ENCODE measurements around the gene ATRN. TPM values are rescaled to one million over a fixed set of nuclear protein-coding genes. Genes with fewer than 3 reads are reported as not detected.
"Not testable (repeated sequence)": the region's sequence is repeated elsewhere in the genome, so short reads cannot be mapped to it uniquely, and the experiment has no call there.

Gene ATRN
- total and polyA plus RNA-seq, 4 donors, result 4.0 to 33.4 (median 16.4) TPM

- DNase-seq (no peak), ATAC-seq (ENCODE audit: low FRiP score) (no peak)
- Histone ChIP-seq H3K4me3 (ENCODE audit: low read length in 2 of 2) (no peak overlapping the region), H3K27me3 (ENCODE audit: control insufficient read depth in 1 of 2, insufficient read depth in 2 of 2, low read length in 1 of 2) (no peaks in the 10 kb centered on the region), H3K9me3 (ENCODE audit: control insufficient read depth, low read length) (no peaks in the 10 kb centered on the region), H3K4me1 (ENCODE audit: control insufficient read depth in 1 of 2, insufficient read depth in 2 of 2, low read length in 2 of 2) (peaks cover 3 to 8% of the 10 kb centered on the region in 2 donors), H3K36me3 (ENCODE audit: control insufficient read depth in 1 of 2, insufficient read depth in 2 of 2, low read length in 1 of 2) (no peaks in the 10 kb centered on the region), H3K27ac (ENCODE audit: low read depth in 1 of 2, low read length in 2 of 2) (no peak overlapping the region)
- intact Hi-C loops (cut with DNase I), result loop anchor here in 1 of 2 donors (5.0 kb wide), 1 partner anchor 66 kb away; the partner anchor contains the start of gene DNAAF9
- WGBS, 2 donors, result 94 to 96% methylated on average over 6 of the region's 6 CpGs
Observed at GRCh38 chr20:3473324-3473723, 2.5 kb downstream of the ATRN start.

- no peaks in the 10 kb centered on the region for H3K36me3 ChIP-seq (ENCODE audit: control insufficient read depth in 1 of 2, insufficient read depth in 2 of 2, low read length in 1 of 2)
- intact Hi-C loops (cut with DNase I), result loop anchor here in 1 of 2 donors (5.0 kb wide), 1 partner anchor 67 kb away; the partner anchor contains the start of gene DNAAF9
- WGBS, 2 donors, result 96 to 98% methylated on average over 1 of the region's 1 CpG
- peaks cover 3 to 8% of the 10 kb centered on the region in 2 donors for H3K4me1 ChIP-seq (ENCODE audit: control insufficient read depth in 1 of 2, insufficient read depth in 2 of 2, low read length in 2 of 2)
- no peaks in the 10 kb centered on the region for H3K9me3 ChIP-seq (ENCODE audit: control insufficient read depth, low read length)
- DNase-seq, result no peak
- no peak overlapping the region for H3K4me3 ChIP-seq (ENCODE audit: low read length in 2 of 2)
- H3K27ac ChIP-seq (ENCODE audit: low read depth in 1 of 2, low read length in 2 of 2), result no peak overlapping the region
- no peaks in the 10 kb centered on the region for H3K27me3 ChIP-seq (ENCODE audit: control insufficient read depth in 1 of 2, insufficient read depth in 2 of 2, low read length in 1 of 2)
- ATAC-seq (ENCODE audit: low FRiP score), result no peak
Observed at GRCh38 chr20:3473944-3474343, 3.1 kb downstream of the ATRN start.

- H3K4me3 ChIP-seq (ENCODE audit: low read length in 2 of 2); H3K4me1 ChIP-seq (ENCODE audit: control insufficient read depth in 1 of 2, insufficient read depth in 2 of 2, low read length in 2 of 2); DNase-seq; H3K9me3 ChIP-seq (ENCODE audit: control insufficient read depth, low read length); H3K27ac ChIP-seq (ENCODE audit: low read depth in 1 of 2, low read length in 2 of 2); H3K36me3 ChIP-seq (ENCODE audit: control insufficient read depth in 1 of 2, insufficient read depth in 2 of 2, low read length in 1 of 2); ATAC-seq (ENCODE audit: low FRiP score); intact Hi-C loops (cut with DNase I); H3K27me3 ChIP-seq (ENCODE audit: control insufficient read depth in 1 of 2, insufficient read depth in 2 of 2, low read length in 1 of 2): not testable (repeated sequence)
- 90 to 96% methylated on average over 1 of the region's 1 CpG for WGBS, 2 donors
Observed at GRCh38 chr20:3477003-3477860, 6.4 kb downstream of the ATRN start.

- DNase-seq (no peak), ATAC-seq (ENCODE audit: low FRiP score) (no peak)
- no peak overlapping the region for H3K4me3 ChIP-seq (ENCODE audit: low read length in 2 of 2)
- H3K27me3 ChIP-seq (ENCODE audit: control insufficient read depth in 1 of 2, insufficient read depth in 2 of 2, low read length in 1 of 2), result no peaks in the 10 kb centered on the region
- peaks cover 5 to 7% of the 10 kb centered on the region in 2 donors for H3K4me1 ChIP-seq (ENCODE audit: control insufficient read depth in 1 of 2, insufficient read depth in 2 of 2, low read length in 2 of 2)
- intact Hi-C loops (cut with DNase I), result no loop called here
- H3K27ac ChIP-seq (ENCODE audit: low read depth in 1 of 2, low read length in 2 of 2), result no peak overlapping the region
- no peaks in the 10 kb centered on the region for H3K9me3 ChIP-seq (ENCODE audit: control insufficient read depth, low read length)
- 93 to 94% methylated on average over 5 of the region's 5 CpGs for WGBS, 2 donors
- H3K36me3 ChIP-seq (ENCODE audit: control insufficient read depth in 1 of 2, insufficient read depth in 2 of 2, low read length in 1 of 2), result no peaks in the 10 kb centered on the region
Observed at GRCh38 chr20:3477861-3478544, 7.2 kb downstream of the ATRN start.

GRCh38 chr20:3479025-3479424 is 8.2 kb downstream of the ATRN start:
- 98 to 100% methylated on average over 2 of the region's 2 CpGs for WGBS, 2 donors
- Histone ChIP-seq H3K27me3 (ENCODE audit: control insufficient read depth in 1 of 2, insufficient read depth in 2 of 2, low read length in 1 of 2) (no peaks in the 10 kb centered on the region), H3K4me1 (ENCODE audit: control insufficient read depth in 1 of 2, insufficient read depth in 2 of 2, low read length in 2 of 2) (peaks cover 2 to 10% of the 10 kb centered on the region in 2 donors), H3K27ac (ENCODE audit: low read depth in 1 of 2, low read length in 2 of 2) (no peak overlapping the region), H3K36me3 (ENCODE audit: control insufficient read depth in 1 of 2, insufficient read depth in 2 of 2, low read length in 1 of 2) (no peaks in the 10 kb centered on the region), H3K9me3 (ENCODE audit: control insufficient read depth, low read length) (no peaks in the 10 kb centered on the region), H3K4me3 (ENCODE audit: low read length in 2 of 2) (no peak overlapping the region)
- intact Hi-C loops (cut with DNase I), result no loop called here
- DNase-seq (no peak), ATAC-seq (ENCODE audit: low FRiP score) (no peak)

GRCh38 chr20:3479759-3480615 is 9.2 kb downstream of the ATRN start:
- intact Hi-C loops (cut with DNase I), result no loop called here
- WGBS, 2 donors, result 83 to 85% methylated on average over 11 of the region's 11 CpGs
- no peaks in the 10 kb centered on the region for H3K36me3 ChIP-seq (ENCODE audit: control insufficient read depth in 1 of 2, insufficient read depth in 2 of 2, low read length in 1 of 2)
- H3K9me3 ChIP-seq (ENCODE audit: control insufficient read depth, low read length), result no peaks in the 10 kb centered on the region
- H3K4me3 ChIP-seq (ENCODE audit: low read length in 2 of 2), result no peak overlapping the region
- ATAC-seq (ENCODE audit: low FRiP score), result no peak
- H3K27ac ChIP-seq (ENCODE audit: low read depth in 1 of 2, low read length in 2 of 2), result no peak overlapping the region
- H3K4me1 ChIP-seq (ENCODE audit: control insufficient read depth in 1 of 2, insufficient read depth in 2 of 2, low read length in 2 of 2), result peaks cover 2 to 10% of the 10 kb centered on the region in 2 donors
- no peaks in the 10 kb centered on the region for H3K27me3 ChIP-seq (ENCODE audit: control insufficient read depth in 1 of 2, insufficient read depth in 2 of 2, low read length in 1 of 2)
- DNase-seq, result no peak

GRCh38 chr20:3483309-3483708 is 12.5 kb downstream of the ATRN start:
- no peak for ATAC-seq (ENCODE audit: low FRiP score)
- Histone ChIP-seq H3K36me3 (ENCODE audit: control insufficient read depth in 1 of 2, insufficient read depth in 2 of 2, low read length in 1 of 2) (no peaks in the 10 kb centered on the region), H3K9me3 (ENCODE audit: control insufficient read depth, low read length) (no peaks in the 10 kb centered on the region), H3K4me3 (ENCODE audit: low read length in 2 of 2) (no peak overlapping the region), H3K27ac (ENCODE audit: low read depth in 1 of 2, low read length in 2 of 2) (no peak overlapping the region), H3K27me3 (ENCODE audit: control insufficient read depth in 1 of 2, insufficient read depth in 2 of 2, low read length in 1 of 2) (no peaks in the 10 kb centered on the region), H3K4me1 (ENCODE audit: control insufficient read depth in 1 of 2, insufficient read depth in 2 of 2, low read length in 2 of 2) (peaks cover 0 to 7% of the 10 kb centered on the region in 2 donors)
- intact Hi-C loops (cut with DNase I), result no loop called here
- whole genome bisulfite sequencing, 2 donors, result 76 to 77% methylated on average over 3 of the region's 3 CpGs
- no peak for DNase-seq

GRCh38 chr20:3483784-3484183 is 13.0 kb downstream of the ATRN start:
- H3K27ac ChIP-seq (ENCODE audit: low read depth in 1 of 2, low read length in 2 of 2), result peak overlapping the region in 1 of 2 donors; percentile 68
- no peak for ATAC-seq (ENCODE audit: low FRiP score)

More at GRCh38 chr20:3483784-3484183, 13.0 kb downstream of the ATRN start:
- 3 to 6% methylated on average over 1 of the region's 1 CpG for WGBS, 2 donors
- H3K27me3 ChIP-seq (ENCODE audit: control insufficient read depth in 1 of 2, insufficient read depth in 2 of 2, low read length in 1 of 2), result no peaks in the 10 kb centered on the region
- DNase-seq, result no peak
- no peak overlapping the region for H3K4me3 ChIP-seq (ENCODE audit: low read length in 2 of 2)
- H3K36me3 ChIP-seq (ENCODE audit: control insufficient read depth in 1 of 2, insufficient read depth in 2 of 2, low read length in 1 of 2), result no peaks in the 10 kb centered on the region
- intact Hi-C loops (cut with DNase I), result no loop called here
- peaks cover 0 to 7% of the 10 kb centered on the region in 2 donors for H3K4me1 ChIP-seq (ENCODE audit: control insufficient read depth in 1 of 2, insufficient read depth in 2 of 2, low read length in 2 of 2)
- H3K9me3 ChIP-seq (ENCODE audit: control insufficient read depth, low read length), result no peaks in the 10 kb centered on the region

Data from aorta (tissue), 5 donors.